Adrenal gland (tissue), 12 donors: Measurements from ENCODE around the gene MBP. TPM values are rescaled to one million over a fixed set of nuclear protein-coding genes. Genes with fewer than 3 reads are reported as not detected.
A peak's percentile ranks its signal among the peaks of the same experiment; 100 is the strongest.

Source experiments
- DNase-seq, 7 donors: peaks; one replicate each; pipeline ENCODE4 v3.0.0-alpha.2; 2019 to 2020
- H3K27ac ChIP-seq, 5 donors: fragments of 200-600 bp; sonication (generic) in 4 of 5; 1 replicate in 3 of 5; 2 replicates in 2 of 5; pipeline versions ENCODE4 v1.5.1 to v1.8.0; 2016 to 2020; ENCODE audit warnings: mild to moderate bottlenecking in 1 of 5
- H3K27me3 ChIP-seq: fragments of 200-600 bp; 2 replicates; pipeline ENCODE4 v1.8.0; 2021
- H3K36me3 ChIP-seq, 2 donors: fragments of 200-600 bp; replicated peaks in 1 of 2; 1 replicate in 1 of 2; 2 replicates in 1 of 2; pipeline versions ENCODE4 v1.5.1 to v1.8.0; 2018 to 2022
- H3K4me1 ChIP-seq, 2 donors: fragments of 200-600 bp; replicated peaks in 1 of 2; 1 replicate in 1 of 2; 2 replicates in 1 of 2; pipeline versions ENCODE4 v1.5.1 to v1.8.0; 2018 to 2021
- H3K4me3 ChIP-seq, 4 donors: fragments of 200-600 bp; sonication (generic) in 3 of 4; one replicate each; pipeline ENCODE4 v1.5.1; 2016 to 2018
- H3K9me3 ChIP-seq, 3 donors: fragments of 200-600 bp; sonication (generic) in 1 of 3; replicated peaks in 1 of 3; 1 replicate in 2 of 3; 2 replicates in 1 of 3; pipeline versions ENCODE4 v1.5.1 to v1.8.0; 2016 to 2021
- CTCF ChIP-seq, 6 experiments: fragments of 450-650 bp in 4 of 6; fragments of 200-600 bp in 2 of 6; sonication (generic) in 1 of 6; IDR thresholded peaks; 1 replicate in 5 of 6; 2 replicates in 1 of 6; pipeline versions ENCODE4 v1.5.1 to v1.8.0; 2016 to 2021; ENCODE audit warnings: antibody characterized with exemption in 6 of 6, mild to moderate bottlenecking in 2 of 6, moderate library complexity in 1 of 6
- POLR2A ChIP-seq, 2 donors: fragments of 450-650 bp; IDR thresholded peaks; one replicate each; pipeline ENCODE4 v1.6.1; 2017; ENCODE audit warnings: antibody characterized with exemption in 2 of 2, mild to moderate bottlenecking in 2 of 2, moderate library complexity in 1 of 2
- WGBS, 4 donors: extraction: QIAGEN DNeasy Blood & Tissue Kit in 2 of 4; methylation state at CpG; one replicate each; pipeline versions ENCODE4 v1.1.5 to v1.1.7; 2013 to 2017; 5-methylcytosine and 5-hydroxymethylcytosine counted together
- intact Hi-C, 2 donors: fragments of 100-400 bp; cut with DNase I; formaldehyde crosslinking; loops; one replicate each; pipeline versions ENCODE4 v1.14.1 to v1.15.0; 2022 to 2023
- polyA plus RNA-seq, 3 donors: library from polyadenylated mRNA; stranded (reverse); fragments of 200-250 nt in 2 of 3; fragments of 350-450 nt in 1 of 3; fragmentation: Illumina TruSeq in 1 of 3; extraction: RNeasy Lipid Tissue Mini Kit (QIAGEN cat#74804) in 1 of 3; gene quantifications; one replicate each; pipeline ENCODE4 v1.2.3, GENCODE V29; 2013 to 2014
- total RNA-seq, 9 donors: library from RNA; depleted of rRNA in 4 of 9; stranded (reverse); fragments of >200 nt in 4 of 9; fragments of 120-200 nt in 1 of 9; fragmentation: NEBNext Ultra II Directional in 1 of 9; extraction: Animal tissue kit (Norgen Biotek cat#: 25700) in 1 of 9; gene quantifications; one replicate each; pipeline versions ENCODE4 v1.1.0 to v1.2.4, GENCODE V29; 2013 to 2023
- donor health status: healthy with polysubstance abuse.
- donor health status: Bipolar disorder and iron deficiency.
- donor health status: DM: yes; HTN: yes; CAD: no.
- donor health status: DM: no; HTN: no; CAD: no.
- donor health status: DM: no; HTN: no; CAD: no.
- donor health status: DM: yes; HTN: yes; CAD: no.

MBP gene
- total and polyA plus RNA-seq, 12 donors, result 1.8 to 23.7 (median 13.7) TPM

- Histone ChIP-seq H3K4me3 (no peak overlapping the region), H3K27ac (peak overlapping the region in 2 of 5 donors; percentile 67 to 68), H3K9me3 (no peaks in the 10 kb centered on the region), H3K36me3 (no peaks in the 10 kb centered on the region), H3K27me3 (no peaks in the 10 kb centered on the region), H3K4me1 (peaks cover 0 to 5% of the 10 kb centered on the region in 2 donors)
- intact Hi-C loops, result loop anchor here in 1 of 2 donors (10.0 kb wide), 1 partner anchor 199 kb away; no protein-coding TSS in a partner anchor
- 67 to 75% (median 69%) methylated on average over 8 to 11 of the region's 11 CpGs for WGBS, 4 donors
- peak in 1 of 7 donors; percentile 40 for DNase-seq
- TF ChIP-seq CTCF (IDR thresholded peaks at IDR 0.05) (no peak), POLR2A (IDR thresholded peaks at IDR 0.05) (no peak)
These were observed 126.9 kb downstream of the MBP start for GRCh38 chr18:77005651-77006195.

- H3K36me3 ChIP-seq, result no peaks in the 10 kb centered on the region
- intact Hi-C loops, result loop anchor here in 1 of 2 donors (10.0 kb wide), 1 partner anchor 200 kb away; no protein-coding TSS in a partner anchor
- no peak overlapping the region for H3K4me3 ChIP-seq
- no peaks in the 10 kb centered on the region for H3K27me3 ChIP-seq
- peaks cover 0 to 5% of the 10 kb centered on the region in 2 donors for H3K4me1 ChIP-seq
- WGBS, 4 donors, result 60 to 73% (median 62%) methylated on average over 19 to 26 of the region's 26 CpGs
- DNase-seq, result peak in 2 of 7 donors; percentile 25 to 58
- peak overlapping the region in 3 of 5 donors; percentile 8 to 68 (median 67) for H3K27ac ChIP-seq
- no peak for TF ChIP-seq POLR2A (IDR thresholded peaks at IDR 0.05)
- no peak for TF ChIP-seq CTCF (IDR thresholded peaks at IDR 0.05)
- no peaks in the 10 kb centered on the region for H3K9me3 ChIP-seq
These were observed 127.8 kb downstream of the MBP start for GRCh38 chr18:77004555-77005380.

- Histone ChIP-seq H3K36me3 (no peaks in the 10 kb centered on the region), H3K4me3 (no peak overlapping the region), H3K9me3 (no peaks in the 10 kb centered on the region), H3K27me3 (no peaks in the 10 kb centered on the region), H3K27ac (no peak overlapping the region), H3K4me1 (peaks cover 0 to 5% of the 10 kb centered on the region in 2 donors)
- intact Hi-C loops, result loop anchor here in 1 of 2 donors (10.0 kb wide), 1 partner anchor 201 kb away; no protein-coding TSS in a partner anchor
- TF ChIP-seq CTCF (IDR thresholded peaks at IDR 0.05), result no peak
- TF ChIP-seq POLR2A (IDR thresholded peaks at IDR 0.05), result no peak
- no peak for DNase-seq
- WGBS, 4 donors, result 79 to 96% (median 84%) methylated on average over 7 of the region's 7 CpGs
These were observed 129.3 kb downstream of the MBP start for GRCh38 chr18:77003316-77003715.

GRCh38 chr18:77002496-77002895 is 130.1 kb downstream of the MBP start:
- DNase-seq, result no peak
- H3K27ac ChIP-seq, result no peak overlapping the region
- WGBS, 4 donors, result 83 to 88% (median 86%) methylated on average over 10 of the region's 10 CpGs
- H3K36me3 ChIP-seq, result no peaks in the 10 kb centered on the region
- intact Hi-C loops, result loop anchor here in 1 of 2 donors (10.0 kb wide), 1 partner anchor 202 kb away; no protein-coding TSS in a partner anchor
- H3K4me3 ChIP-seq, result no peak overlapping the region
- H3K27me3 ChIP-seq, result no peaks in the 10 kb centered on the region
- peaks cover 0 to 5% of the 10 kb centered on the region in 2 donors for H3K4me1 ChIP-seq
- H3K9me3 ChIP-seq, result no peaks in the 10 kb centered on the region
- TF ChIP-seq CTCF (IDR thresholded peaks at IDR 0.05), result no peak
- no peak for TF ChIP-seq POLR2A (IDR thresholded peaks at IDR 0.05)
